Mesenteric fat pad (tissue), 1 donor: ENCODE data around the gene ZNF511. TPM values are rescaled to one million over a fixed set of nuclear protein-coding genes. Genes with fewer than 3 reads are reported as not detected.
"Not testable (repeated sequence)": the region's sequence is repeated elsewhere in the genome, so short reads cannot be mapped to it uniquely, and the experiment has no call there.

Experiments
- DNase-seq: peaks from one replicate; pipeline ENCODE4 v3.0.0-alpha.2; 2020; ENCODE audit warnings: low spot score
- total RNA-seq: library from RNA; stranded (reverse); fragmentation: NEBNext Ultra II Directional; extraction: Animal tissue kit (Norgen Biotek cat#: 25700); gene quantifications from one replicate; pipeline ENCODE4 v1.2.1, GENCODE V29; 2021
- donor health status: DM: yes; HTN: yes; CAD: no.

The ZNF511 gene
- total RNA-seq, 1 donor from 2014 or later, result 32.9 TPM

GRCh38 chr10:133313192-133313591, 4.5 kb downstream of the ZNF511 start:
- DNase-seq, result no peak

- no peak for DNase-seq
Observed at GRCh38 chr10:133314911-133315310, 6.2 kb downstream of the ZNF511 start.

GRCh38 chr10:133315847-133316246, 7.1 kb downstream of the ZNF511 start:
- DNase-seq, result no peak

GRCh38 chr10:133316266-133316665, 7.6 kb downstream of the ZNF511 start:
- DNase-seq, result no peak

- DNase-seq, result no peak
Observed at GRCh38 chr10:133316732-133317131, 8.0 kb downstream of the ZNF511 start.

GRCh38 chr10:133318494-133319127, 9.9 kb downstream of the ZNF511 start:
- DNase-seq, result no peak

- DNase-seq, result not testable (repeated sequence)
Observed at GRCh38 chr10:133320852-133321422, 12.2 kb downstream of the ZNF511 start.

GRCh38 chr10:133322064-133322709, 13.5 kb downstream of the ZNF511 start:
- DNase-seq, result not testable (repeated sequence)

- DNase-seq, result peak; percentile 89
Observed at GRCh38 chr10:133324198-133324792, 15.6 kb downstream of the ZNF511 start.

- DNase-seq, result peak; percentile 85
Observed at GRCh38 chr10:133324857-133325260, 16.1 kb downstream of the ZNF511 start.

- DNase-seq, result no peak
Observed at GRCh38 chr10:133325440-133326222, 16.9 kb downstream of the ZNF511 start.

GRCh38 chr10:133326223-133326551, 17.5 kb downstream of the ZNF511 start:
- no peak for DNase-seq

- no peak for DNase-seq
Observed at GRCh38 chr10:133326745-133327650, 18.3 kb downstream of the ZNF511 start.

GRCh38 chr10:133327651-133328357, 19.1 kb downstream of the ZNF511 start:
- no peak for DNase-seq

- peak; percentile 83 for DNase-seq
Observed at GRCh38 chr10:133328358-133329343, 19.9 kb downstream of the ZNF511 start.

- DNase-seq, result no peak
Observed at GRCh38 chr10:133329491-133330202, 20.9 kb downstream of the ZNF511 start.

GRCh38 chr10:133332936-133333699, 24.4 kb downstream of the ZNF511 start:
- DNase-seq, result no peak
